H9 (cell line): Measurements from ENCODE around the gene PNLDC1. TPM values are rescaled to one million over a fixed set of nuclear protein-coding genes. Genes with fewer than 3 reads are reported as not detected.

Experiments
- DNase-seq: peaks from one replicate; pipeline ENCODE4 v3.0.0-alpha.2; 2017
- H2AFZ ChIP-seq: one replicate; pipeline ENCODE4 v1.6.1; 2013; ENCODE audit warnings: mild to moderate bottlenecking, low read length, control low read depth, moderate library complexity
- H2AK5ac ChIP-seq: 2 replicates; pipeline ENCODE4 v1.6.1; 2013; ENCODE audit warnings: low read length, control low read depth, mixed read lengths; ENCODE audit not compliant: insufficient read length
- H2BK120ac ChIP-seq: one replicate; pipeline ENCODE4 v1.6.1; 2013; ENCODE audit warnings: low read depth, mild to moderate bottlenecking, low read length, control low read depth, inconsistent platforms; ENCODE audit not compliant: poor library complexity, severe bottlenecking
- H2BK12ac ChIP-seq: 2 replicates; pipeline ENCODE4 v1.6.1; 2013; ENCODE audit warnings: low read length, control low read depth, mixed read lengths, low read depth; ENCODE audit not compliant: insufficient read length
- H2BK15ac ChIP-seq: 2 replicates; pipeline ENCODE4 v1.6.1; 2013; ENCODE audit warnings: low read depth, low read length, control low read depth
- H2BK20ac ChIP-seq: one replicate; pipeline ENCODE4 v1.6.1; 2013; ENCODE audit warnings: low read depth, mild to moderate bottlenecking, low read length, control low read depth, inconsistent platforms; ENCODE audit not compliant: poor library complexity, severe bottlenecking
- H2BK5ac ChIP-seq: 2 replicates; pipeline ENCODE4 v1.6.1; 2013; ENCODE audit warnings: low read length, control low read depth, mixed read lengths; ENCODE audit not compliant: insufficient read length
- H3K14ac ChIP-seq: 2 replicates; pipeline ENCODE4 v1.6.1; 2013; ENCODE audit warnings: low read length, control low read depth; ENCODE audit not compliant: insufficient read depth
- H3K18ac ChIP-seq: 2 replicates; pipeline ENCODE4 v1.6.1; 2013; ENCODE audit warnings: low read depth, mild to moderate bottlenecking, mixed read lengths, low read length, control low read depth; ENCODE audit not compliant: insufficient read length
- H3K23ac ChIP-seq: 2 replicates; pipeline ENCODE4 v1.6.1; 2013; ENCODE audit warnings: low read length, control low read depth, mixed read lengths, low read depth; ENCODE audit not compliant: insufficient read length
- H3K23me2 ChIP-seq: 2 replicates; pipeline ENCODE4 v1.6.1; 2013; ENCODE audit warnings: low read depth, mild to moderate bottlenecking, mixed read lengths, low read length, control low read depth; ENCODE audit not compliant: insufficient read length, poor library complexity, severe bottlenecking
- H3K27ac ChIP-seq: 2 replicates; pipeline ENCODE4 v1.5.1; 2013; ENCODE audit warnings: low read length, control low read depth, mixed read lengths, low read depth; ENCODE audit not compliant: insufficient read length
- H3K27me3 ChIP-seq: 2 replicates; pipeline ENCODE4 v1.6.1; 2013; ENCODE audit warnings: low read length, control low read depth, inconsistent platforms; ENCODE audit not compliant: insufficient read depth
- H3K4ac ChIP-seq: 2 replicates; pipeline ENCODE4 v1.6.1; 2013; ENCODE audit warnings: low read depth, mild to moderate bottlenecking, control low read depth, inconsistent platforms, low read length, moderate library complexity
- H3K4me1 ChIP-seq: 2 replicates; pipeline ENCODE4 v1.6.1; 2013; ENCODE audit warnings: low read length, control low read depth, inconsistent platforms; ENCODE audit not compliant: insufficient read depth
- H3K4me2 ChIP-seq: 2 replicates; pipeline ENCODE4 v1.6.1; 2013; ENCODE audit warnings: low read length, control low read depth, mixed read lengths; ENCODE audit not compliant: insufficient read length, insufficient read depth
- H3K56ac ChIP-seq: 2 replicates; pipeline ENCODE4 v1.6.1; 2013; ENCODE audit warnings: low read depth, mild to moderate bottlenecking, mixed read lengths, low read length, control low read depth; ENCODE audit not compliant: insufficient read length
- H3K79me1 ChIP-seq: 2 replicates; pipeline ENCODE4 v1.6.1; 2013; ENCODE audit warnings: low read depth, mild to moderate bottlenecking, moderate library complexity, low read length, control low read depth, inconsistent platforms; ENCODE audit not compliant: insufficient read depth, poor library complexity, severe bottlenecking
- H3K79me2 ChIP-seq: 2 replicates; pipeline ENCODE4 v1.6.1; 2013; ENCODE audit warnings: low read length, control low read depth, inconsistent platforms; ENCODE audit not compliant: insufficient read depth
- H3K9ac ChIP-seq: 2 replicates; pipeline ENCODE4 v1.6.1; 2013; ENCODE audit warnings: low read length, control low read depth, mixed read lengths; ENCODE audit not compliant: insufficient read length; ENCODE audit errors: extremely low read depth
- H3K9me3 ChIP-seq: one replicate; pipeline ENCODE4 v1.6.1; 2013; ENCODE audit warnings: low read depth, low read length, inconsistent platforms; ENCODE audit not compliant: control insufficient read depth
- H3T11ph ChIP-seq: one replicate; pipeline ENCODE4 v1.6.1; 2013; ENCODE audit warnings: mild to moderate bottlenecking, low read length, control low read depth, inconsistent platforms
- H4K20me1 ChIP-seq: one replicate; pipeline ENCODE4 v1.6.1; 2013; ENCODE audit not compliant: control insufficient read depth, insufficient read length, insufficient read depth
- H4K5ac ChIP-seq: 2 replicates; pipeline ENCODE4 v1.6.1; 2013; ENCODE audit warnings: low read depth, mild to moderate bottlenecking, mixed read lengths, low read length, control low read depth; ENCODE audit not compliant: insufficient read length
- H4K8ac ChIP-seq: replicated peaks from 2 replicates; pipeline ENCODE4 v1.6.1; 2013; ENCODE audit warnings: low read length, control low read depth, mixed read lengths, low read depth; ENCODE audit not compliant: insufficient read length
- H4K91ac ChIP-seq: 2 replicates; pipeline ENCODE4 v1.6.1; 2013; ENCODE audit warnings: low read depth, mild to moderate bottlenecking, moderate library complexity, mixed read lengths, low read length, control low read depth; ENCODE audit not compliant: insufficient read length
- H3K27ac Mint-ChIP-seq, 3 experiments: 2 replicates in 2 of 3; 3 replicates in 1 of 3; pipeline ENCODE4 v1.8.0; 2020 to 2021; ENCODE audit warnings: mixed read lengths in 3 of 3, mild to moderate bottlenecking in 1 of 3, moderate library complexity in 1 of 3
- H3K27me3 Mint-ChIP-seq: 2 replicates; pipeline ENCODE4 v1.8.0; 2021; ENCODE audit warnings: low read depth, mild to moderate bottlenecking, moderate library complexity, mixed read lengths
- H3K36me3 Mint-ChIP-seq, 3 experiments: 2 replicates in 2 of 3; 3 replicates in 1 of 3; pipeline ENCODE4 v1.8.0; 2020 to 2021; ENCODE audit warnings: low read depth in 3 of 3, mixed read lengths in 3 of 3; ENCODE audit not compliant: insufficient read depth in 1 of 3
- H3K4me1 Mint-ChIP-seq, 2 experiments: 2 replicates each; pipeline ENCODE4 v1.8.0; 2020; ENCODE audit warnings: mixed read lengths in 2 of 2
- H3K4me3 Mint-ChIP-seq, 2 experiments: 2 replicates in 1 of 2; 3 replicates in 1 of 2; pipeline ENCODE4 v1.8.0; 2020 to 2021; ENCODE audit warnings: mild to moderate bottlenecking in 2 of 2, mixed read lengths in 2 of 2, moderate library complexity in 1 of 2
- H3K9me3 Mint-ChIP-seq, 2 experiments: 2 replicates in 1 of 2; 3 replicates in 1 of 2; pipeline ENCODE4 v1.8.0; 2020; ENCODE audit warnings: mild to moderate bottlenecking in 2 of 2, mixed read lengths in 2 of 2, moderate library complexity in 1 of 2
- WGBS: extraction: QIAGEN DNeasy Blood & Tissue Kit; methylation state at CpG from one replicate; pipeline ENCODE4 v1.1.7; 2013; ENCODE audit warnings: missing lambda C conversion rate, low lambda C conversion rate, mixed read lengths; ENCODE audit not compliant: insufficient read length; ENCODE audit errors: extremely low coverage; 5-methylcytosine and 5-hydroxymethylcytosine counted together
- total RNA-seq: library from RNA; stranded (reverse); gene quantifications from 2 replicates; pipeline ENCODE4 v1.2.1, GENCODE V29; 2021
- TF ChIP-seq, protein P1 (sequence below): fragments of 200-600 bp; sonication (generic); conservative IDR thresholded peaks from 3 replicates; pipeline ENCODE4 v1.8.0; 2021; ENCODE audit warnings: antibody characterized with exemption, mild to moderate bottlenecking

PNLDC1 gene
- total RNA-seq, 1 experiment from 2014 or later = not detected

DNA sequence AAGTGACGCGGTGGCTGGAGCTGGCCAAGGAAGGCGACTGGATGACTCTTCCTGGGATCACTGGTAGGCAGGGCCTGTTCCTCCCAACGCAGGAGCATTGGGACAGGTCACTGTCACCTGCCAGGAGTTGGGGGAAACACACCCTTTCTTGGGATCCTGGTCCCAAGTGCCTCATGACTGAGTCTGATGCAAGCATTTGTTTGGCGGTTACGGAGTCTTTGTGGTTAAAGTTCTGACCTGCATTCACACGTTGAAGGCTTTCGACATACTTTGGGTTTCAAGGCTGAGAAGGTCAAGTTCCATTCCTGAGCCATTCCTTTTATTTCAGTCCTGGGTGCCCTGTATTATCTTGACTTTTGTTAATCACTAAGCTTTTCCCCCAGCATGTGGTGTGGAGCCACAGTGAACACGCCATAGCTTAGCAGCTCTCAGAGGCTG, 6.0 kb downstream of the PNLDC1 start:
- no peak overlapping the region for H3K56ac ChIP-seq
- H4K5ac ChIP-seq = no peak overlapping the region
- H3K27me3 ChIP-seq = no peaks in the 10 kb centered on the region
- H4K8ac ChIP-seq = no peak overlapping the region
- no peak overlapping the region for H3K27ac ChIP-seq
- H3K14ac ChIP-seq = no peak overlapping the region
- no peaks in the 10 kb centered on the region for H3K9me3 ChIP-seq
- H2BK5ac ChIP-seq = no peak overlapping the region
- Mint-ChIP-seq H3K4me3 (no peak overlapping the region), H3K27me3 (no peaks in the 10 kb centered on the region), H3K4me1 (peaks cover 6 to 14% of the 10 kb centered on the region in 2 experiments), H3K9me3 (no peaks in the 10 kb centered on the region), H3K36me3 (no peaks in the 10 kb centered on the region), H3K27ac (peak overlapping the region in 2 of 3 experiments; percentile 39 to 79; a peak in 1 of 7 replicates)
- H3K23ac ChIP-seq = no peak overlapping the region
- no peak overlapping the region for H3K4ac ChIP-seq
- no peak overlapping the region for H3K4me2 ChIP-seq
- no peak overlapping the region for H2BK12ac ChIP-seq
- no peak overlapping the region for H2BK120ac ChIP-seq
- no peak overlapping the region for H4K91ac ChIP-seq
- H4K20me1 ChIP-seq = no peaks in the 10 kb centered on the region
- no peak overlapping the region for H3K9ac ChIP-seq
- H2AFZ ChIP-seq = no peak overlapping the region
- no peaks in the 10 kb centered on the region for H3K79me1 ChIP-seq
- TF ChIP-seq, protein P1, sequence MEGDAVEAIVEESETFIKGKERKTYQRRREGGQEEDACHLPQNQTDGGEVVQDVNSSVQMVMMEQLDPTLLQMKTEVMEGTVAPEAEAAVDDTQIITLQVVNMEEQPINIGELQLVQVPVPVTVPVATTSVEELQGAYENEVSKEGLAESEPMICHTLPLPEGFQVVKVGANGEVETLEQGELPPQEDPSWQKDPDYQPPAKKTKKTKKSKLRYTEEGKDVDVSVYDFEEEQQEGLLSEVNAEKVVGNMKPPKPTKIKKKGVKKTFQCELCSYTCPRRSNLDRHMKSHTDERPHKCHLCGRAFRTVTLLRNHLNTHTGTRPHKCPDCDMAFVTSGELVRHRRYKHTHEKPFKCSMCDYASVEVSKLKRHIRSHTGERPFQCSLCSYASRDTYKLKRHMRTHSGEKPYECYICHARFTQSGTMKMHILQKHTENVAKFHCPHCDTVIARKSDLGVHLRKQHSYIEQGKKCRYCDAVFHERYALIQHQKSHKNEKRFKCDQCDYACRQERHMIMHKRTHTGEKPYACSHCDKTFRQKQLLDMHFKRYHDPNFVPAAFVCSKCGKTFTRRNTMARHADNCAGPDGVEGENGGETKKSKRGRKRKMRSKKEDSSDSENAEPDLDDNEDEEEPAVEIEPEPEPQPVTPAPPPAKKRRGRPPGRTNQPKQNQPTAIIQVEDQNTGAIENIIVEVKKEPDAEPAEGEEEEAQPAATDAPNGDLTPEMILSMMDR = no peak
- no peaks in the 10 kb centered on the region for H3K23me2 ChIP-seq
- no peak for DNase-seq
- H2BK15ac ChIP-seq = no peak overlapping the region
- H3K79me2 ChIP-seq = no peaks in the 10 kb centered on the region
- H3K18ac ChIP-seq = no peak overlapping the region
- no peak overlapping the region for H2BK20ac ChIP-seq
- H3T11ph ChIP-seq = no peak overlapping the region
- no peaks in the 10 kb centered on the region; the same call in 1 of the 2 replicates for H3K4me1 ChIP-seq
- H2AK5ac ChIP-seq = no peak overlapping the region
- WGBS = no CpG with 5 or more reads among the region's 9 CpGs
